Left lung (tissue), 10 donors: Measurements from ENCODE around the gene CD63. TPM values are rescaled to one million over a fixed set of nuclear protein-coding genes. Genes with fewer than 3 reads are reported as not detected.

ENCODE experiments used
- ATAC-seq: fragments of 200-7000 bp; cut with Tn5 transposase; one replicate; pipeline ENCODE4 v1.9.1; 2020; ENCODE audit warnings: moderate library complexity
- DNase-seq, 4 donors: peaks; one replicate each; pipeline ENCODE4 v3.0.0-alpha.2; 2013 to 2020
- H3K27ac ChIP-seq, 2 donors: fragments of 200-600 bp; sonication (generic) in 1 of 2; one replicate each; pipeline versions ENCODE4 v1.5.0 to v1.8.0; 2020 to 2021
- H3K27me3 ChIP-seq, 2 donors: fragments of 200-600 bp; sonication (generic) in 1 of 2; one replicate each; pipeline versions ENCODE4 v1.5.0 to v1.8.0; 2020 to 2021
- H3K36me3 ChIP-seq, 2 donors: fragments of 200-600 bp; sonication (generic) in 1 of 2; one replicate each; pipeline versions ENCODE4 v1.5.0 to v1.8.0; 2020 to 2021
- H3K4me1 ChIP-seq, 2 donors: fragments of 200-600 bp; one replicate each; pipeline ENCODE4 v1.8.0; 2021
- H3K4me3 ChIP-seq, 2 donors: fragments of 200-600 bp; sonication (generic) in 1 of 2; one replicate each; pipeline versions ENCODE4 v1.5.0 to v1.8.0; 2020 to 2021; ENCODE audit warnings: mild to moderate bottlenecking in 1 of 2
- H3K9me3 ChIP-seq, 2 donors: fragments of 200-600 bp; sonication (generic) in 1 of 2; one replicate each; pipeline versions ENCODE4 v1.5.0 to v1.8.0; 2020 to 2021
- CTCF ChIP-seq, 2 donors: fragments of 200-600 bp; sonication (generic) in 1 of 2; IDR thresholded peaks; one replicate each; pipeline versions ENCODE4 v1.5.0 to v1.8.0; 2021; ENCODE audit warnings: antibody characterized with exemption in 2 of 2
- intact Hi-C, 2 donors: fragments of 100-400 bp; cut with DNase I; formaldehyde crosslinking; loops; one replicate each; pipeline versions ENCODE4 v1.11.2 to v1.14.2; 2022
- polyA plus RNA-seq, 6 donors: library from polyadenylated mRNA; unstranded; fragments of 120-200 nt; gene quantifications; one replicate each; pipeline ENCODE4 v1.2.1, GENCODE V29; 2013; ENCODE audit not compliant: insufficient read length in 6 of 6
- total RNA-seq, 2 donors: library from RNA; stranded (reverse); fragmentation: NEBNext Ultra II Directional; extraction: Animal tissue kit (Norgen Biotek cat#: 25700); gene quantifications; one replicate each; pipeline ENCODE4 v1.2.1, GENCODE V29; 2021
- donor health status: DM: no; HTN: yes; CAD: no.
- donor health status: DM: no; HTN: no; CAD: no.

The CD63 gene
- total and polyA plus RNA-seq, 8 donors, result 585 to 1,766 (median 677) TPM

- intact Hi-C loops, result no loop called here
Observed at GRCh38 chr12:55675666-55676065, 53.1 kb downstream of the CD63 start.

More at GRCh38 chr12:55675666-55676065, 53.1 kb downstream of the CD63 start:
- no peaks in the 10 kb centered on the region for H3K9me3 ChIP-seq
- no peak overlapping the region for H3K4me3 ChIP-seq
- H3K27ac ChIP-seq, result peak overlapping the region in 1 of 2 donors; percentile 81
- TF ChIP-seq CTCF (IDR thresholded peaks at IDR 0.05), result no peak
- H3K4me1 ChIP-seq, result peaks cover 0 to 22% of the 10 kb centered on the region in 2 donors
- H3K27me3 ChIP-seq, result no peaks in the 10 kb centered on the region
- peak; percentile 9 for ATAC-seq
- no peak for DNase-seq
- no peaks in the 10 kb centered on the region for H3K36me3 ChIP-seq

Other genes starting within 250 kb of the CD63 start
- gene OR6C68, start 236.6 kb downstream of the CD63 start, total RNA-seq, result not detected
- not detected for gene OR6C68, start 236.6 kb downstream of the CD63 start, polyA plus RNA-seq
- gene OR6C4, start 179.4 kb downstream of the CD63 start, total RNA-seq, result not detected
- under 1 TPM in 1 of 6 donors, not detected in 5; 0.04 TPM for gene OR6C4, start 179.4 kb downstream of the CD63 start, polyA plus RNA-seq
- gene OR2AP1, start 156.5 kb downstream of the CD63 start, total RNA-seq, result not detected
- gene OR2AP1, start 156.5 kb downstream of the CD63 start, polyA plus RNA-seq, result not detected
- gene OR10P1, start 92.1 kb downstream of the CD63 start, total RNA-seq, result not detected
- not detected for gene OR10P1, start 92.1 kb downstream of the CD63 start, polyA plus RNA-seq
- gene ITGA7, start 21.1 kb downstream of the CD63 start, total RNA-seq, result 10 to 100 TPM; 22.4 to 62.4 TPM
- 10 to 100 TPM; 10.3 to 31.5 (median 18.0) TPM for gene ITGA7, start 21.1 kb downstream of the CD63 start, polyA plus RNA-seq
- gene BLOC1S1, start 13.0 kb downstream of the CD63 start, total RNA-seq, result 100 to 1,000 TPM; 114 to 123 TPM
- 10 to 100 TPM; 69.4 to 82.0 (median 72.3) TPM for gene BLOC1S1, start 13.0 kb downstream of the CD63 start, polyA plus RNA-seq
- gene RDH5, start 8.6 kb downstream of the CD63 start, total RNA-seq, result 1 to 10 TPM; 4.3 to 5.8 TPM
- gene RDH5, start 8.6 kb downstream of the CD63 start, polyA plus RNA-seq, result 10 to 100 TPM in 4 of 6 donors, 1 to 10 TPM in 2; 9.1 to 11.6 (median 10.9) TPM
- 10 to 100 TPM in 1 of 2 donors, 1 to 10 TPM in 1; 7.6 to 10.0 TPM for gene GDF11, start 14.1 kb upstream of the CD63 start, total RNA-seq
- 10 to 100 TPM; 14.2 to 20.2 (median 17.0) TPM for gene GDF11, start 14.1 kb upstream of the CD63 start, polyA plus RNA-seq
- gene SARNP, start 88.7 kb upstream of the CD63 start, total RNA-seq, result 10 to 100 TPM; 49.4 to 50.0 TPM
- gene SARNP, start 88.7 kb upstream of the CD63 start, polyA plus RNA-seq, result 100 to 1,000 TPM in 4 of 6 donors, 10 to 100 TPM in 2; 93.6 to 128 (median 110) TPM
- 10 to 100 TPM; 65.6 to 80.8 TPM for gene ORMDL2, start 89.0 kb upstream of the CD63 start, total RNA-seq
- gene ORMDL2, start 89.0 kb upstream of the CD63 start, polyA plus RNA-seq, result 10 to 100 TPM; 21.1 to 28.0 (median 23.1) TPM
- 10 to 100 TPM; 31.5 to 33.3 TPM for gene DNAJC14, start 100.6 kb upstream of the CD63 start, total RNA-seq
- gene DNAJC14, start 100.6 kb upstream of the CD63 start, polyA plus RNA-seq, result 10 to 100 TPM; 30.0 to 40.0 (median 34.3) TPM
- gene MMP19, start 113.9 kb upstream of the CD63 start, total RNA-seq, result 10 to 100 TPM; 49.3 to 78.4 TPM
- gene MMP19, start 113.9 kb upstream of the CD63 start, polyA plus RNA-seq, result 10 to 100 TPM in 5 of 6 donors, 1 to 10 TPM in 1; 9.9 to 13.0 (median 11.8) TPM
- gene PYM1, start 198.9 kb upstream of the CD63 start, total RNA-seq, result 10 to 100 TPM; 27.3 to 31.0 TPM
- 10 to 100 TPM; 31.1 to 36.4 (median 34.1) TPM for gene PYM1, start 198.9 kb upstream of the CD63 start, polyA plus RNA-seq
- 10 to 100 TPM; 30.6 to 36.7 TPM for gene DGKA, start 202.2 kb upstream of the CD63 start, total RNA-seq
- gene DGKA, start 202.2 kb upstream of the CD63 start, polyA plus RNA-seq, result 10 to 100 TPM; 34.6 to 47.6 (median 39.1) TPM
- 1 to 10 TPM in 1 of 2 donors, under 1 TPM in 1; 0.99 to 1.8 TPM for gene PMEL, start 237.0 kb upstream of the CD63 start, total RNA-seq
- gene PMEL, start 237.0 kb upstream of the CD63 start, polyA plus RNA-seq, result 1 to 10 TPM; 2.2 to 3.8 (median 2.7) TPM
- gene CDK2, start 237.8 kb upstream of the CD63 start, total RNA-seq, result 10 to 100 TPM; 34.1 to 40.3 TPM
- 10 to 100 TPM; 74.2 to 89.0 (median 78.8) TPM for gene CDK2, start 237.8 kb upstream of the CD63 start, polyA plus RNA-seq
- gene RAB5B, start 245.1 kb upstream of the CD63 start, total RNA-seq, result 100 to 1,000 TPM; 116 to 175 TPM
- gene RAB5B, start 245.1 kb upstream of the CD63 start, polyA plus RNA-seq, result 100 to 1,000 TPM; 141 to 156 (median 142) TPM